ENCODE measurements around the gene ANKRD39.

GRCh38 chr2:96839875-96840850 is 17.7 kb downstream of the ANKRD39 start:
- TF ChIP-seq CTCF (IDR thresholded peaks at IDR 0.05) (no peak), POLR2A (IDR thresholded peaks at IDR 0.05) (no peak)

All from Peyer's patch (tissue), 4 donors.